Measurements from ENCODE around the gene GAL3ST1. TPM values are rescaled to one million over a fixed set of nuclear protein-coding genes. Genes with fewer than 3 reads are reported as not detected.

GAL3ST1 gene
- total and polyA plus RNA-seq, 2 donors (not counting 1 experiment from before 2014, with no cell fraction given) = 0.06 to 0.17 TPM

GRCh38 chr22:30591191-30591587 lies 16.7 kb upstream of the GAL3ST1 start:
- H3K9me3 ChIP-seq (ENCODE audit: control insufficient read depth, insufficient read depth, low read depth, low read length) = no peaks in the 10 kb centered on the region
- H4K20me1 ChIP-seq (ENCODE audit: control insufficient read depth, extremely low read depth, insufficient read depth, low read length) = no peaks in the 10 kb centered on the region
- H3K36me3 ChIP-seq (ENCODE audit: control insufficient read depth, insufficient read depth, low read length) = peaks cover 12% of the 10 kb centered on the region
- DNase-seq (ENCODE audit: low read depth in 2 of 2) = peak; percentile 27 to 55
- H3K79me2 ChIP-seq (ENCODE audit: control insufficient read depth, insufficient read depth, low read length) = peaks cover 25% of the 10 kb centered on the region
- TF ChIP-seq EZH2 (IDR thresholded peaks at IDR 0.05; ENCODE audit: low read length, missing control alignments) (no peak), CTCF (conservative IDR thresholded peaks at IDR 0.05 in 1 of 2, IDR thresholded peaks at IDR 0.05 in 1 of 2; ENCODE audit: low read depth in 1 of 2, low read length in 2 of 2) (no peak)
- peak overlapping the region; percentile 61 to 99 (median 76) for H3K4me3 ChIP-seq (replicated peaks in 1 of 4; ENCODE audit: control extremely low read depth in 1 of 4, insufficient read depth in 1 of 4, low read depth in 3 of 4, low read length in 4 of 4)
- H3K27me3 ChIP-seq (ENCODE audit: control insufficient read depth, insufficient read depth, low read length) = peaks cover 5% of the 10 kb centered on the region
- peak overlapping the region; percentile 95 for H3K4me2 ChIP-seq (ENCODE audit: extremely low read depth, insufficient read depth, low read length)
- peaks cover 7% of the 10 kb centered on the region for H3K4me1 ChIP-seq (ENCODE audit: control insufficient read depth, extremely low read depth, insufficient read depth, low read length)
- peak overlapping the region; percentile 17 for H2AFZ ChIP-seq (ENCODE audit: low read length)
- peak overlapping the region; percentile 90 for H3K27ac ChIP-seq (ENCODE audit: insufficient read depth, low read length)
- H3K9ac ChIP-seq (ENCODE audit: insufficient read depth, low read length) = peak overlapping the region; percentile 79

GRCh38 chr22:30586414-30586813 lies 11.9 kb upstream of the GAL3ST1 start:
- TF ChIP-seq EZH2 (IDR thresholded peaks at IDR 0.05; ENCODE audit: low read length, missing control alignments) (no peak), CTCF (conservative IDR thresholded peaks at IDR 0.05 in 1 of 2, IDR thresholded peaks at IDR 0.05 in 1 of 2; ENCODE audit: low read depth in 1 of 2, low read length in 2 of 2) (no peak)
- peaks cover 7% of the 10 kb centered on the region for H3K4me1 ChIP-seq (ENCODE audit: control insufficient read depth, extremely low read depth, insufficient read depth, low read length)
- H3K4me2 ChIP-seq (ENCODE audit: extremely low read depth, insufficient read depth, low read length) = no peak overlapping the region
- H3K4me3 ChIP-seq (replicated peaks in 1 of 4; ENCODE audit: control extremely low read depth in 1 of 4, insufficient read depth in 1 of 4, low read depth in 3 of 4, low read length in 4 of 4) = no peak overlapping the region
- no peaks in the 10 kb centered on the region for H3K27me3 ChIP-seq (ENCODE audit: control insufficient read depth, insufficient read depth, low read length)
- no peak overlapping the region for H3K27ac ChIP-seq (ENCODE audit: insufficient read depth, low read length)
- no peak overlapping the region for H2AFZ ChIP-seq (ENCODE audit: low read length)
- peaks cover 43% of the 10 kb centered on the region for H3K36me3 ChIP-seq (ENCODE audit: control insufficient read depth, insufficient read depth, low read length)
- no peaks in the 10 kb centered on the region for H3K9me3 ChIP-seq (ENCODE audit: control insufficient read depth, insufficient read depth, low read depth, low read length)
- H3K9ac ChIP-seq (ENCODE audit: insufficient read depth, low read length) = no peak overlapping the region
- H3K79me2 ChIP-seq (ENCODE audit: control insufficient read depth, insufficient read depth, low read length) = peaks cover 24% of the 10 kb centered on the region
- DNase-seq (ENCODE audit: low read depth in 2 of 2) = no peak
- peaks cover 2% of the 10 kb centered on the region for H4K20me1 ChIP-seq (ENCODE audit: control insufficient read depth, extremely low read depth, insufficient read depth, low read length)

GRCh38 chr22:30584441-30584840 lies 10.0 kb upstream of the GAL3ST1 start:
- no peak overlapping the region for H3K27ac ChIP-seq (ENCODE audit: insufficient read depth, low read length)
- H3K9me3 ChIP-seq (ENCODE audit: control insufficient read depth, insufficient read depth, low read depth, low read length) = no peaks in the 10 kb centered on the region
- H2AFZ ChIP-seq (ENCODE audit: low read length) = no peak overlapping the region

More at GRCh38 chr22:30584441-30584840, 10.0 kb upstream of the GAL3ST1 start:
- DNase-seq (ENCODE audit: low read depth in 2 of 2) = no peak
- no peak for TF ChIP-seq EZH2 (IDR thresholded peaks at IDR 0.05; ENCODE audit: low read length, missing control alignments)
- TF ChIP-seq CTCF (conservative IDR thresholded peaks at IDR 0.05 in 1 of 2, IDR thresholded peaks at IDR 0.05 in 1 of 2; ENCODE audit: low read depth in 1 of 2, low read length in 2 of 2) = no peak
- Histone ChIP-seq H3K79me2 (ENCODE audit: control insufficient read depth, insufficient read depth, low read length) (peaks cover 4% of the 10 kb centered on the region), H3K4me3 (replicated peaks in 1 of 4; ENCODE audit: control extremely low read depth in 1 of 4, insufficient read depth in 1 of 4, low read depth in 3 of 4, low read length in 4 of 4) (no peak overlapping the region), H3K4me2 (ENCODE audit: extremely low read depth, insufficient read depth, low read length) (no peak overlapping the region), H4K20me1 (ENCODE audit: control insufficient read depth, extremely low read depth, insufficient read depth, low read length) (peaks cover 2% of the 10 kb centered on the region), H3K9ac (ENCODE audit: insufficient read depth, low read length) (no peak overlapping the region), H3K27me3 (ENCODE audit: control insufficient read depth, insufficient read depth, low read length) (no peaks in the 10 kb centered on the region), H3K36me3 (ENCODE audit: control insufficient read depth, insufficient read depth, low read length) (peaks cover 57% of the 10 kb centered on the region), H3K4me1 (ENCODE audit: control insufficient read depth, extremely low read depth, insufficient read depth, low read length) (no peaks in the 10 kb centered on the region)
